K562 (cell line): ENCODE data around the gene SCG2. TPM values are rescaled to one million over a fixed set of nuclear protein-coding genes. Genes with fewer than 3 reads are reported as not detected.

Experiments
- AFF1 ChIP-seq, 2 experiments: fragments of 450-650 bp; IDR thresholded peaks; 2 replicates each; pipeline ENCODE4 v1.6.1; 2018; ENCODE audit warnings: mild to moderate bottlenecking in 2 of 2, low read depth in 1 of 2; ENCODE audit not compliant: partially characterized antibody in 2 of 2
- ARID1B ChIP-seq: fragments of 450-650 bp; IDR thresholded peaks from 2 replicates; pipeline ENCODE4 v1.6.1; 2016; ENCODE audit warnings: antibody characterized with exemption, mild to moderate bottlenecking, inconsistent platforms
- ATF1 ChIP-seq, 2 experiments: fragments of 450-650 bp in 1 of 2; IDR thresholded peaks; 2 replicates each; pipeline ENCODE4 v1.6.1; 2016; ENCODE audit warnings: missing compliant biosample characterization in 1 of 2, missing genetic modification characterization in 1 of 2
- CREM ChIP-seq: IDR thresholded peaks from 2 replicates; pipeline ENCODE4 v1.6.1; 2014; ENCODE audit warnings: antibody characterized with exemption, low read depth
- CXXC5 ChIP-seq: fragments of 250-450 bp; sonication (Bioruptor Pico); IDR thresholded peaks from 2 replicates; pipeline ENCODE4 v1.8.0; 2022; ENCODE audit warnings: inconsistent platforms, mild to moderate bottlenecking, moderate library complexity
- DDX20 ChIP-seq: fragments of 450-650 bp; IDR thresholded peaks from 2 replicates; pipeline ENCODE4 v1.6.1; 2016; ENCODE audit warnings: missing genetic modification characterization, low read depth, mild to moderate bottlenecking, missing compliant biosample characterization, moderate library complexity
- EP300 ChIP-seq: IDR thresholded peaks from 2 replicates; pipeline ENCODE4 v1.6.1; 2012; ENCODE audit warnings: low read length, improper control_type of control experiment
- JUND ChIP-seq, 2 experiments: IDR thresholded peaks; 2 replicates in 1 of 2; 3 replicates in 1 of 2; pipeline ENCODE4 v1.6.1; 2011; ENCODE audit warnings: borderline replicate concordance in 2 of 2, low read depth in 2 of 2, low read length in 2 of 2, improper control_type of control experiment in 1 of 2, missing biosample characterization in 1 of 2, missing genetic modification characterization in 1 of 2, missing genetic modification reagents in 1 of 2
- NRF1 ChIP-seq, 2 experiments: fragments of 450-650 bp; IDR thresholded peaks in 1 of 2; conservative IDR thresholded peaks in 1 of 2; 2 replicates each; pipeline ENCODE4 v1.6.1; 2014; ENCODE audit warnings: mild to moderate bottlenecking in 2 of 2
- REST ChIP-seq, 2 experiments: fragments of 450-650 bp; formaldehyde crosslinking in 1 of 2; IDR thresholded peaks; 2 replicates each; pipeline versions ENCODE4 v1.4.0 to v1.6.1; 2014 to 2020; ENCODE audit warnings: mild to moderate bottlenecking in 2 of 2, borderline replicate concordance in 1 of 2, low read depth in 1 of 2
- RHOXF2B ChIP-seq: fragments of 250-450 bp; sonication (Bioruptor Pico); conservative IDR thresholded peaks from 2 replicates; pipeline ENCODE4 v1.5.1; 2021
- SRF ChIP-seq, 2 experiments: fragments of 250-450, 450-650 bp in 1 of 2; sonication (Bioruptor Pico) in 1 of 2; sonication (generic) in 1 of 2; formaldehyde crosslinking; IDR thresholded peaks; 2 replicates each; pipeline versions ENCODE4 v1.5.0 to v1.5.1; 2020 to 2022; ENCODE audit warnings: mild to moderate bottlenecking in 1 of 2, missing genetic modification reagents in 1 of 2
- ZNF707 ChIP-seq: fragments of 250-450 bp; sonication (Bioruptor Pico); conservative IDR thresholded peaks from 2 replicates; pipeline ENCODE4 v1.8.0; 2022; ENCODE audit warnings: inconsistent platforms, mild to moderate bottlenecking, moderate library complexity
- ZNF766 ChIP-seq: fragments of 200-800 bp; sonication (Bioruptor generic); conservative IDR thresholded peaks from 2 replicates; pipeline ENCODE4 v1.6.1; 2016; ENCODE audit warnings: missing genetic modification characterization, missing compliant biosample characterization
- polyA plus RNA-seq, 8 experiments: library from polyadenylated mRNA; depleted of rRNA in 4 of 8; stranded (reverse) in 5 of 8; unstranded in 3 of 8; fragments of >200 nt; fragmentation: Nextera tagmentation in 2 of 8; fragmentation: Illumina TruSeq in 1 of 8; extraction: Ambion mirVana in 2 of 8; extraction: Trizol in 1 of 8; gene quantifications; 2 replicates each; pipeline versions ENCODE4 v1.2.1 to v1.2.3, GENCODE V29; 2011 to 2014; ENCODE audit warnings: inconsistent platforms in 1 of 8, missing spikeins in 1 of 8
- total RNA-seq, 7 experiments: library from RNA; depleted of rRNA in 6 of 7; stranded (reverse); fragments of >200 nt in 6 of 7; fragmentation: Illumina TruSeq in 2 of 7; extraction: Trizol in 2 of 7; gene quantifications; 2 replicates each; pipeline versions ENCODE4 v1.2.1 to v1.2.3, GENCODE V29; 2011 to 2021; ENCODE audit warnings: low replicate concordance in 1 of 7

SCG2 gene
- total and polyA plus RNA-seq, 9 of the 15 experiments (the other 6 are each of a cell fraction or from before 2014, with no cell fraction given), result 0.07 to 1.6 (median 1.1) TPM

- TF ChIP-seq REST (IDR thresholded peaks at IDR 0.05; ENCODE audit: borderline replicate concordance) (peak; percentile 98), REST (CRISPR knock-in tag; IDR thresholded peaks at IDR 0.05; ENCODE audit: low read depth) (peak; percentile 95), ARID1B (no peak), AFF1 (IDR thresholded peaks at IDR 0.05; ENCODE audit: low read depth in 1 of 2, partially characterized antibody in 2 of 2) (peak in 1 of 2 experiments; percentile 77), ZNF707 (CRISPR knock-in tag) (no peak), EP300 (no peak), CREM (peak; percentile 88), JUND (IDR thresholded peaks at IDR 0.05; ENCODE audit: borderline replicate concordance, low read depth, low read length) (peak; percentile 81), JUND (tag; IDR thresholded peaks at IDR 0.05; ENCODE audit: borderline replicate concordance, low read depth, low read length) (peak; percentile 75; the same call in 1 of the 3 replicates), CXXC5 (CRISPR knock-in tag) (peak; percentile 41; the same call in 1 of the 2 replicates), ATF1 (CRISPR knock-in tag; IDR thresholded peaks at IDR 0.05) (no peak), ATF1 (tag; IDR thresholded peaks at IDR 0.05) (peak; percentile 80), NRF1 (conservative IDR thresholded peaks at IDR 0.05 in 1 of 2, IDR thresholded peaks at IDR 0.05 in 1 of 2) (peak in 1 of 2 experiments; percentile 36; a peak in 1 of 4 replicates), DDX20 (no peak), SRF (CRISPR knock-in tag; IDR thresholded peaks at IDR 0.05) (0 out of 4 replicates have a peak, but pooled peaks of 1 of the 2 experiments have one; percentile 21), RHOXF2B (CRISPR knock-in tag) (no peak), ZNF766 (CRISPR knock-in tag) (peak; percentile 86)
Measured at GRCh38 chr2:223601932-223602666, at the start of gene SCG2 (continued).
